ENCODE measurements around the gene ANKMY2.
"Not testable (repeated sequence)": the region's sequence is repeated elsewhere in the genome, so short reads cannot be mapped to it uniquely, and the experiment has no call there.

ANKMY2 gene

DNA sequence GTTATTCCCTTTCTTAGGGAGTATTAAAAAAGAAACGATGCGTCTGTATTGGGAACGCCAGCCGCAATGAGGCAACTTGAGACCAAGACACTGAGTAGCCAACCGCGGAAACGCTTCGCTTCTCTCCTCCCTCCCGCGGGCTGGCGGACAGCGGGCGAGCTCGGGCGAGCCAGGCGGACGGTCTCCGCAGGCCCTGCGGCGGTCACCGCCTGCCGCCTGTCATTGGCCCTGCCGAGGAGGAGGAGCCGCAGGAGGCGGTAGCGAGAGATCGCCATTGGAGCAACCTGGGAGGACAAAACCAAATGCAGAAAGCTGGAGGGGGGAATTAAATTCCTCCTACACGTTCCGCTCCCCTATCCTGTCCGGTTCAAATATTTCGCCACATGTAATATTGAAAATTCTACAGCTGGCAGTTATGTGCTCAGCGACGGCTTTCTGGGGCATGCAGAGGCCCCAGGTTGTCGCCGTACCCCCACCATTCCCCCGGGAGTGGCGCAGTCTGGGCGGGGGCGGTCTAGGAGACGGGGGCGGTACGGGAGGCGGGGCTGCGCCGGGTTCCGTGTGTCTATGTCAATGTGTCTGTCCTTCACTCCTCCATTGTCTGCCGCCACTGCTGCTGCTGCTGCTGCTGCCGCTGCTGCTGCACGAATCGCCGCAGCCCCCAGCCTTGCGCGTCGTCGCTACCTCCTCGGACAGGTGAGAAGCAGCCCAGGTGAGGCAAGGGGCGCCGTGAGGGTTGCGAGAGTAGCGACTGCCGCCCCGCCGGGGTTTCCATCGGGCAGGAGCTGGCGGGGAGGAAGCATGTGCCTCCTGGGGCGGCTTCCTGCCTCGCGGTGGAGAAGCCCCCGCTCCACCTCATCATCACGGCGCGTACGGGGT, at the start of gene ANKMY2, which contains the start of gene BZW2:
TSS of gene ANKMY2 (minus strand) at position 162 of the 879 bp plus-strand sequence. CDS start 181 bp downstream, outside the sequence.
TSS of gene BZW2 (plus strand) at position 589 of the 879 bp plus-strand sequence. CDS start 19,263 bp downstream, outside the sequence.
- H4K20me1 ChIP-seq: peaks cover 59% of the 10 kb centered on the region
- no peak for TF ChIP-seq Cebpa-rat (IDR thresholded peaks at IDR 0.05)
- peak within 1 kb of the TSS; percentile 94 for H3K4me2 ChIP-seq
- no peaks in the 10 kb centered on the region for H3K9me3 ChIP-seq
- H3K27ac ChIP-seq: peak within 1 kb of the TSS; percentile 99
- H3K4me3 ChIP-seq: peak within 1 kb of the TSS; percentile 94
- H3K27me3 ChIP-seq: no peaks in the 10 kb centered on the region
- H3K36me3 ChIP-seq: peaks cover 7% of the 10 kb centered on the region; the same call in 1 of the 2 replicates
- H3K4me1 ChIP-seq: peaks cover 43% of the 10 kb centered on the region
- peak within 1 kb of the TSS; percentile 96 for H3K9ac ChIP-seq

DNA sequence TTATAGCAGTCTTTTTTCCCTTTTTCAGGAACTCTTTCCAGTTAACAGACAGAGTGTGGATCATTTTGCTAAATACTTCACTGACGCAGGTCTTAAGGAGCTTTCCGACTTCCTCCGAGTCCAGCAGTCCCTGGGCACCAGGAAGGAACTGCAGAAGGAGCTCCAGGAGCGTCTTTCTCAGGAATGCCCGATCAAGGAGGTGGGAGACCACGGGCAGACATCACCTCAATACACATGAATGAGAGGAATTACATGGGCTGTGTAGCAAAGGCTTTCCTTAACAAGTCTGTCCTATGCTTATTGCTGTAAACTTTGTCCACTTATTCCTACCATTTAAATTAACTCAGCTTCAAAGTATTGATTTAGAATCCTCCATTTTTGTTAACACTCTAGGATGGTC, 49.3 kb upstream of the ANKMY2 start:
- Histone ChIP-seq H3K9me3 (no peaks in the 10 kb centered on the region), H3K27ac (no peak overlapping the region), H3K4me3 (no peak overlapping the region), H3K27me3 (no peaks in the 10 kb centered on the region), H3K4me2 (no peak overlapping the region), H3K9ac (no peak overlapping the region), H3K36me3 (peaks cover 97% of the 10 kb centered on the region), H4K20me1 (0 out of 2 replicates have a peak, but pooled peaks cover 11% of the 10 kb centered on the region), H3K4me1 (no peaks in the 10 kb centered on the region)
- no peak for TF ChIP-seq Cebpa-rat (IDR thresholded peaks at IDR 0.05)

DNA sequence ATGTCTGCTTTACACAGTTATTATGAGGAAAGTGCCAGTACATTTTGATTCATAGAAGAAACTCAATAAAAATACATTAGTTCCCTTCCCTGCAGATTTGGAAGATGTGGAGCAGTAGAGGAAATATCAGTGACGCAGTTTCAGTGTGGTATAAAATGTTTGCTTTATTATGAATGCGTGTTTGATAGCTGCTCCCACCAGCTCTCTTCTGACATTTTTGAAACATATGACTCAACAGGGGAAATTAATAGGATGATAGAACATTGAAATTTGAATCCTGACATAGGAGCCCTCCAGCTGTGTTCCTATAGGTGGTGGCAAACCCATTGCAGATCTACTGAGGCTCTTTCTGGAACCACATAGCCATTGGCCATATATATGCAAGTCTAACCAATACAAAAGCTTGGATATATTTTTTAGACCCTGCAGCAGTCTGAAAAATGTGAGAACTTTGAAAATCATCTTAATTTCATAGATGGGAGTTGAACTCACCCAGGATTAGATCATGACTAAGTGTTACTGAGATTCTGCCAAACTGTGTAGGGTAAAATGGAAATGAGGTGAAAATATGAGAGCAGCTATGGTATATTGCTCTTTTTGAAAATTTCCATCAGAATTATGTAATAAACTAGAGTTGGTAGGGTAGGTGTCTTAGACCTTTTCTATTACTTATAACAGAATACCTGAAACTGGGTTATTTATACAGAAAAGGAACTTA, 48.2 kb upstream of the ANKMY2 start:
- Histone ChIP-seq H3K27me3 (no peaks in the 10 kb centered on the region), H3K27ac (no peak overlapping the region), H3K9me3 (no peaks in the 10 kb centered on the region), H3K4me2 (no peak overlapping the region), H4K20me1 (0 out of 2 replicates have a peak, but pooled peaks cover 11% of the 10 kb centered on the region), H3K36me3 (peaks cover 97% of the 10 kb centered on the region), H3K9ac (no peak overlapping the region), H3K4me1 (no peaks in the 10 kb centered on the region), H3K4me3 (no peak overlapping the region)
- TF ChIP-seq Cebpa-rat (IDR thresholded peaks at IDR 0.05): no peak

DNA sequence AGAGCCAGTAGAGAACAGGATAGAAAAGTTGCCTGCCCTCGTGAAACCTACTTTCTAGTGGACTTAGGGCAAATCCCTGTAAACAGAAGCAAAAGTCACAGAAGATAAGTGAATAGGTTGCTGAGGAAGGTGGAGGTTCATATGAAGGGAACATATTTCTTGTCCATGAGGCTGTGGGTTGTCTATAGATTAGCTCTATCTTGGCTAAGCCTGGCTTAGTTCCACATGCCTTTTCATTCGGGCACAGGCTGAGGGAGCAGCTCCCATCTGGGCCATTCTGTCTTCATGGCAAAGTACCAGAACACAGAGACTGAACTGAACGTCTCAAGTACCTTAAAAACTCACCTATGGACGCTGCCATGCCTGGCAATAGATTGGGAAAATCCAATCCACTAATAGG, 45.7 kb upstream of the ANKMY2 start:
- no peak for TF ChIP-seq Cebpa-rat (IDR thresholded peaks at IDR 0.05)
- no peaks in the 10 kb centered on the region for H3K9me3 ChIP-seq
- 0 out of 2 replicates have a peak, but pooled peaks cover 11% of the 10 kb centered on the region for H4K20me1 ChIP-seq
- H3K9ac ChIP-seq: no peak overlapping the region
- no peaks in the 10 kb centered on the region for H3K4me1 ChIP-seq
- H3K27ac ChIP-seq: no peak overlapping the region
- H3K27me3 ChIP-seq: no peaks in the 10 kb centered on the region
- no peak overlapping the region for H3K4me3 ChIP-seq
- H3K36me3 ChIP-seq: peaks cover 92% of the 10 kb centered on the region
- no peak overlapping the region for H3K4me2 ChIP-seq

DNA sequence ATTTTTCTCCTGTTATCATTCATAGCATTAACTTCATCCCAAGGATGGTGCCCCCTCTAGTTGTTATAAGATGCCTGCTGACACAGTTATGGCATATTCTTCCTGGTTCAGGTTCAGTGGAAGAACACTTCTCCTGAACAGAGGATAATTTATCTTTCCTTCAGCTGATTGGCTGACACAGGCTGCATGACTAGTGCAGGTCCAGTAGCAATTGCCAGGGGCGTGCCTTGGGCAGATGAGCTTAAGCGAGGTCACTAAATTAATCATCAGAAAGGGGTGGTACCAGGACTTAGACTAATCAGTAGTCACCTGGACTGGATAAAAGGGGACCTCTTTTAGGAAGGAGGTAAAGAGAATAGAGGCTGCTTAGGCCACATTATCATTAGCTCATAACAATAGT, 42.7 kb upstream of the ANKMY2 start:
- H3K36me3 ChIP-seq: peaks cover 91% of the 10 kb centered on the region
- H3K4me2 ChIP-seq: no peak overlapping the region
- H3K9me3 ChIP-seq: no peaks in the 10 kb centered on the region
- no peak overlapping the region for H3K9ac ChIP-seq
- H3K4me3 ChIP-seq: no peak overlapping the region
- no peaks in the 10 kb centered on the region for H3K27me3 ChIP-seq
- no peaks in the 10 kb centered on the region for H3K4me1 ChIP-seq
- 0 out of 2 replicates have a peak, but pooled peaks cover 5% of the 10 kb centered on the region for H4K20me1 ChIP-seq
- H3K27ac ChIP-seq: no peak overlapping the region
- TF ChIP-seq Cebpa-rat (IDR thresholded peaks at IDR 0.05): no peak

DNA sequence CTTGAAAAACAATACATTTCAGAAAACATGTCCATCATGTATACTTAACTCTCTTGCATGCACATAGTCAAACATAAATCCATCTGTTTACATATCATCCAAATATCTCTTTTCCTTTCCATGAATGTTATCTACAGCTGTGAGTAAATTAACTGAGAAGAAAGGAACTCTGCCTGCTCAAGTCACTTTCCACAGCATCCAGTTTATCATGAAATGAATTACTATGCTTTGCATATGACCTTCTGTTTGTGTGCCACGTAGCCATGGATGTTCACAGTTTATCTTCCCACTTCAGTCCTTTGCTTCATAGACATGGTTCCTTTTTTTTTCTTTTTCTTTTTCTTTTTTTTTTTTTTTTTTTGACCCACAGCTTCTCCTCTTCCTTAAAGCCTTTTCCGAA, 40.0 kb upstream of the ANKMY2 start:
- H3K27me3 ChIP-seq: no peaks in the 10 kb centered on the region
- no peaks in the 10 kb centered on the region for H3K4me1 ChIP-seq
- no peak overlapping the region for H3K4me2 ChIP-seq
- H3K9ac ChIP-seq: no peak overlapping the region
- H3K27ac ChIP-seq: no peak overlapping the region
- peaks cover 92% of the 10 kb centered on the region for H3K36me3 ChIP-seq
- no peak for TF ChIP-seq Cebpa-rat (IDR thresholded peaks at IDR 0.05)
- H3K4me3 ChIP-seq: no peak overlapping the region
- H4K20me1 ChIP-seq: peaks cover 3% of the 10 kb centered on the region; the same call in 1 of the 2 replicates
- H3K9me3 ChIP-seq: no peaks in the 10 kb centered on the region

DNA sequence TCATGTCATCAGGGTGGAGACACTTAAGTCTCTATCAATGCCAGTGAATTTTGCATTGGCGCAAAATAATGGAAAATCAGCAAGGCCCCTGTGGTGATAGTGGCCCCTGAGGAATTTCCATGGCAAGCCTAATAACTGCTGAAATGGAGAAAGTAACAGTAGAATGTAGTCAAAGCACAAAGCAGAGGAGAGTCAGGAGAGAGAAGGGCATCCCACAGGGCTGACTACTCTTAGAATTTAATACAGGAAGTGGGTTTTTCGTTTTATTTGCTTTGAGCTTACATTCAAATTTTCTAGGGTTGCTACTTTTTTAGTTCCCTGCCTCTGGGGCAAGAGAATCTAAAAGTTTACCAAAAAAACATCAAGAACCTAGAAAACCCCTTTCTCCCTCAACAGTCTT, 39.4 kb upstream of the ANKMY2 start:
- peaks cover 92% of the 10 kb centered on the region for H3K36me3 ChIP-seq
- no peak for TF ChIP-seq Cebpa-rat (IDR thresholded peaks at IDR 0.05)
- H3K27ac ChIP-seq: no peak overlapping the region
- H3K4me1 ChIP-seq: no peaks in the 10 kb centered on the region
- no peak overlapping the region for H3K4me3 ChIP-seq
- H4K20me1 ChIP-seq: peaks cover 9% of the 10 kb centered on the region; the same call in 1 of the 2 replicates
- no peaks in the 10 kb centered on the region for H3K27me3 ChIP-seq
- no peak overlapping the region for H3K9ac ChIP-seq
- no peaks in the 10 kb centered on the region for H3K9me3 ChIP-seq
- H3K4me2 ChIP-seq: no peak overlapping the region

DNA sequence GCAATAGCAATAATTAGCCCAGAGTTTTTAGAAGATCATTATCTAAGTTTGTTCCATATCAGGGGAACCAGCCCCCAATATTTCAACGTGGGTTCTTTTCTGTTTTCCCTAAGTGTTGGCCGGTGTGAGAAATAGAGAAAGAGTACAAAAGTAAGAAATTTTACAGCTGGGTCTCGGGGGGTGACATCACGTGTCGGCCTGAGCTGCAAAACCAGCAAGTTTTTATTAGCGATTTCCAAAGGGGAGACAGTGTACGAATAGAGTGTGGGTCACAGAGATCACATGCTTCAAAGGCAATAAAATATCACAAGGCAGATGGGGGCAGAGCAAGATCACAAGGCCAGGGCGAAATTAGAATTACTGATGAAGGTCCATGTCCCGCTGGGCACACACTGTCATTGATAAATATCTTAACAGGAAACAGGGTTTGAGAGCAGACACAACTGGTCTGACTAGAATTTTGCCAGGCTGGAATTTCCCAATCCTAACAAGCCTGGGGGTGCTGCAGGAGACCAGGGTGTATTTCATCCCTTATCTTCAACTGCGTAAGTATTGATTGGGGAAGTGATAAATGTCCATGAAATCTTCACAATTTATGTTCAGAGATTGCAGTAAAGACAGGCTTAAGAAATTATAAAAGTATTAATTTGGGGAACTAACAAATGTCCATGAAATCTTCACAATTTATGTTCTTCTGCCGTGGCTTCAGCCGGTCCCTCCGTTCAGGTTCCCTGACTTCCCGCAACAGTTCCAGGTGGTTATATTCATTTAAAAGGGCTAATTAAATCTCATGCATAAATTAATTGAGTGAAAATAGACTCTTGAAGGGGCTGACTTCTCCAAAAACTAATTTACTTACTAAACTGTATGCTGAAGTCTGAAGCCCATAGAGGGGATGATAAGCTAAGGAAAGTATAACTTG, 33.4 kb upstream of the ANKMY2 start:
- peaks cover 98% of the 10 kb centered on the region for H3K36me3 ChIP-seq
- H3K27me3 ChIP-seq, H3K9me3 ChIP-seq: not testable (repeated sequence)

DNA sequence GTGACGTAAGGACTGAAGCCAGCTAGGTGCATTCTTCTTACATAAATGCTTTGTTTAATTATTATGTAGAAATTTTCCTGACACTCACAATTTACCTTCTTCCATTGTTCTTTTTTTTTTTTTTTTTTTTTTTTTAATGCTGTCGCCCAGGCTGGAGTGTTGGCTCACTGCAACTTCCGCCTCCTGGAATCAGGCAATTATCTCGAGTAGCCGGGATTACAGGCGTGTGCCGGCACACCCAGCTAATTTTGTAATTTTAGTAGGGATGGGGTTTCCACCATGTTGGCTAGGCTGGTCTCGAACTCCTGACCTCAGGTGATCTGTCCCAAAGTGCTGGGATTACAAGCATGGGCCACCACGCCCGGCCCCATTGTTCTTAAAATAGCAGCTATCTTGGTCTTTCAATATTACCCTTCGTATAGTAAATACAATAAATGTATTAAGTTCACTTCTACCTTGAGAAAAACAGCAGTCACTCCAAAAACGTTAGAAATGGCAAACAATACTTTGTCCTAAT, 32.5 kb upstream of the ANKMY2 start:
- Histone ChIP-seq H3K9me3 (peaks cover 7% of the 10 kb centered on the region; the same call in 1 of the 2 replicates), H3K36me3 (peaks cover 99% of the 10 kb centered on the region), H3K4me1 (no peaks in the 10 kb centered on the region), H3K27me3 (no peaks in the 10 kb centered on the region), H3K27ac (no peak overlapping the region), H3K4me3 (no peak overlapping the region), H4K20me1 (peaks cover 40% of the 10 kb centered on the region; the same call in 1 of the 2 replicates), H3K4me2 (no peak overlapping the region), H3K9ac (no peak overlapping the region)
- no peak for TF ChIP-seq Cebpa-rat (IDR thresholded peaks at IDR 0.05)

More for the DNA sequence above, 33.4 kb upstream of the ANKMY2 start:
- H4K20me1 ChIP-seq: peaks cover 33% of the 10 kb centered on the region; the same call in 1 of the 2 replicates
- H3K9ac ChIP-seq, H3K4me2 ChIP-seq, H3K27ac ChIP-seq, H3K4me1 ChIP-seq, H3K4me3 ChIP-seq: not testable (repeated sequence)

All from BLaER1 (cell line).